GM19023 (cell line): ENCODE data around the gene BAIAP2L1.
A peak's percentile ranks its signal among the peaks of the same experiment; 100 is the strongest.
"Not testable (repeated sequence)": the region's sequence is repeated elsewhere in the genome, so short reads cannot be mapped to it uniquely, and the experiment has no call there.

Experiments used
- ATAC-seq: cut with Tn5 transposase; IDR thresholded peaks from one replicate; pipeline ENCODE4 v1.9.1; 2021; ENCODE audit warnings: mild to moderate bottlenecking, moderate library complexity; ENCODE audit not compliant: unreplicated experiment

Gene BAIAP2L1

GRCh38 chr7:98323597-98324322, 77.1 kb downstream of the BAIAP2L1 start:
- ATAC-seq = no peak

GRCh38 chr7:98322331-98323270, 78.3 kb downstream of the BAIAP2L1 start:
- no peak for ATAC-seq

DNA sequence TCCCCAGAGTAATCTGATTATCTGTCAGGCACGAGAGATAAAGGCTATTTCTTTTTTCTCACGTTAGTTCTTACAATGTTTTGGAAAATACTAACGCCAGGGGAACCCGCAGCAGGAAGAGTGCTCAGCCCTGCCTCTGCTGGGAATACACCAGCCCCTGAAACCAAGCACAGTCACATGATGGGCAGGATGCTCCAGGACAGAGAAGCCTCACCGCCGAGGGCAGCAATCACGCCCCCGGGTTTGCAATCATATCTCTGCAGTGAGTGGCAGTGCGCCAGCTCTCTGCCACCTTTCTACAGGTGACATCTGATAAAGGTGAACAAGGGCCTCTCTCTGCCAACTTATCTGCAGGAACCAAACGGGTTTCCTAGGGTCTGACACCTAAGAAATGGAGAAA, 79.6 kb downstream of the BAIAP2L1 start:
- ATAC-seq = no peak

DNA sequence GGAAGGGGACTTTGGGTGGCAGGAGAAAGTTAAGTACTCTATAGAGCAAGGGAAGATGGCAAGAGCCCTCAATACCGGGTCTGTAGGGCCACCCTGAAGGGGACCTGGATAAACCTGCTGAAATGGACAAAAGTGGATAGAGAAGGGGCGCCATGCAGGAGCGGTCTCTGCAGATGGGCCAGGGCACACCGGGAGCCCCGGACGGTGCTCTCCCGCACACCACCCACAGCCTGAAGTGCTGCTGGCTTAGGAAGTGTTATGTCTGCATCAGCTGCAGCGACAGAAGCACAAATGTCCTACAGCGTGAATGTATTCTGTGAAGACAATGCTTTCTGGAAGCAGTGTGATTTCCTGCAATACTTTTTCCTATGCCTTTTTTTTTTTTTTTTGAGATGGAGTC, 81.7 kb downstream of the BAIAP2L1 start:
- no peak for ATAC-seq

DNA sequence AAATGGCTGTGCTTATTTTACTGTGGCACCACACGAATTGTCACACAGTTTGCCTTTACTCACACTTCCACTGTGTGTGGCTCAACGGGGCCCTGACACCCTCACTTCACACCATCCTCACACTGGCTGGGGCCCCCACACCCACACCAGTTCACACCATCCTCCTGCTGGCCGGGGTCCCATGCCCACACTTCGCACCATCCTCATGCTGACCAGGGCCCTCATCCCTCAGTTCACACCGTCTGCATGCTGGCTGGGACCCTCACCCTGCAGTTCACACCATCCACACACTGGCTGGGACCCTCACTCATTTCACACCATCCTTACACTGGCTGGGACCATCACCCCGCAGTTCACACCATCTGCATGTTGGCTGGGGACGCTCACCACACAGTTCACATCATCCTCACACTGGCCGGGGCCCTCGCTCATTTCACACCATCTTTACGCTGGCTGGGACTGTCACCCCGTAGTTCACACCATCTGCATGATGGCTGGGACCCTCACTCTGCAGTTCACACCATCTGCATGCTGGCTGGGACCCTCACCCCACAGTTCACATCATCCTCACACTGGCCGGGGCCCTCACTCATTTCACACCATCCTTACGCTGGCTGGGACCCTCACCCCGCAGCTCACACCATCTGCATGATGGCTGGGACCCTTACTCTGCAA, 83.4 kb downstream of the BAIAP2L1 start:
- no peak for ATAC-seq

DNA sequence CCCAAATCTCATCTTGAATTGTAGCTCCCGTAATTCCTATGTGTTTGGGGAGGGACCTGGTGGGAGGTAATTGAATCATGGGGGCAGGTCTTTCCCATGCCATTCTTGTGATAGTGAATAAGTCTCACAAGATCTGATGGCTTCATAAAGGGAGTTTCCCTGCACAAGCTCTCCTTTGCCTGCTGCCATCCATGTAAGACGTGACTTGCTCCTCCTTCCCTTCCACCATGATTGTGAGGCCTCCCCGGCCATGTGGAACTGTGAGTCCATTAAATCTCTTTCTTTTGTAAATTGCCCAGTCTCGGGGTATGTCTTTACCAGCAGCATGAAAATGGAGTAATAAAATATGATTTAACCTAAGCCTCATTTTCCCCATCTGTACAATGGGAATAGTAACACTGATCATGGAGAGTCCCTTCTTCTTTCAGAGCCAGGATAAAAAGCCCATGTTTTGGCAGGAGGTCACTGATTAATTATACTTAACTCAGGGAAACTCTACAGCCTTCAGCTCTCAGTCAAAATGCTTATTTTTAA, 84.8 kb downstream of the BAIAP2L1 start:
- not testable (repeated sequence) for ATAC-seq

- ATAC-seq = peak; percentile 62
These were observed 85.4 kb downstream of the BAIAP2L1 start for GRCh38 chr7:98315318-98315993.

GRCh38 chr7:98314469-98314868, 86.4 kb downstream of the BAIAP2L1 start:
- ATAC-seq = no peak

DNA sequence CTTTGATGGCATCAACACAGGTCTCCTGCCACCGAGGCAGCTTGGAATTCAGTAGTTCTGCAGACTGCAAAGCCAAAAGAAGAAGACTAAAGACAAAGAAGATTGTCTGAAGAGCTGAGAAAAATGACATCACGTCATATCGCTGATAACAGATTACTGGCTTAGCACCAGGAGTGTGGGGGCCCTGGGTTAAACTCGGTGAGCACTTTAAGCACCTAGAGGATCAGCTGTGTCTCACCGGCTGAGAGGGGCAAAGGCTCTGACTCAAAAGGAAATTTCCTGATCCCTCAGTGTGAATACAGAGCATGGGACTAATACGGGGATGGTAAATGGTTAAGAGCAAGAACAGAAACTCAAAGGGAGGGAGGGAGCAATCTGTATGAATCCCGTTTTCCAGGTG, 88.7 kb downstream of the BAIAP2L1 start:
- ATAC-seq = no peak

- ATAC-seq = no peak
These were observed 91.3 kb downstream of the BAIAP2L1 start for GRCh38 chr7:98309566-98309965.

GRCh38 chr7:98307971-98308466, 92.9 kb downstream of the BAIAP2L1 start:
- no peak for ATAC-seq

GRCh38 chr7:98305951-98306535, 94.8 kb downstream of the BAIAP2L1 start:
- ATAC-seq = no peak

- ATAC-seq = no peak
These were observed 97.0 kb downstream of the BAIAP2L1 start for GRCh38 chr7:98303906-98304305.

DNA sequence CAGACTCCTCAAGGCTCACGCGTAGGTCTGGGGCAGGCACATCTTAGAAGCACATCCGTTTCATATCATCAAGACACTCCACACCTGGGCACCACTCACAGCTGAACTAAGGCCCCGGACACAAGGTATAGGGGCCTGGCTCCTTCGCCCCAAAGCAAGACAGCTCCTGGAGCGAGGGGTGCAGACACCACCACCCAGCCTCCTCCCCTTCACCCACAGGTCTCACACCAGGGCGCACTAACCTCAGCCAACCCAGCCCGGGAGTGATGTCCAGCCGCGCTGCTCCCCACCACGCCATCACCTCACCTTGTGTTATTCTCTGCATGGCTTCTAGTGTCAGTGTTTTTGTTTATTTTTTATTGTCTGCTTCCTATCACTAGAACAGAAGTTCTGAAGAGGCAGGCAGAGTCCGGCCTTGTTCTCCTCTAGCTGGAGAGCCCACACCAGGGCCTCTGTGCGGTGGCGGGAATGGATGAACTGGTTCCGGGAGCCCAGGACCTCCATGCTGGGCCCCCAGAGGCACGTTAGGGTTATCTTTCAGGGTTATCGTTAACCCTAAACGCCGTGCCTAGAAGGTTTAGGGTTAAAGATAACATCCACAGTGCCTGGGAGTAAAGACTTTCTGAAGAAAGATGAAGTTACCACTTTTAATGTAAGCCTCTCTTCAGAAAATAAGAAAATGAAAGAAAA, 97.6 kb downstream of the BAIAP2L1 start:
- no peak for ATAC-seq

DNA sequence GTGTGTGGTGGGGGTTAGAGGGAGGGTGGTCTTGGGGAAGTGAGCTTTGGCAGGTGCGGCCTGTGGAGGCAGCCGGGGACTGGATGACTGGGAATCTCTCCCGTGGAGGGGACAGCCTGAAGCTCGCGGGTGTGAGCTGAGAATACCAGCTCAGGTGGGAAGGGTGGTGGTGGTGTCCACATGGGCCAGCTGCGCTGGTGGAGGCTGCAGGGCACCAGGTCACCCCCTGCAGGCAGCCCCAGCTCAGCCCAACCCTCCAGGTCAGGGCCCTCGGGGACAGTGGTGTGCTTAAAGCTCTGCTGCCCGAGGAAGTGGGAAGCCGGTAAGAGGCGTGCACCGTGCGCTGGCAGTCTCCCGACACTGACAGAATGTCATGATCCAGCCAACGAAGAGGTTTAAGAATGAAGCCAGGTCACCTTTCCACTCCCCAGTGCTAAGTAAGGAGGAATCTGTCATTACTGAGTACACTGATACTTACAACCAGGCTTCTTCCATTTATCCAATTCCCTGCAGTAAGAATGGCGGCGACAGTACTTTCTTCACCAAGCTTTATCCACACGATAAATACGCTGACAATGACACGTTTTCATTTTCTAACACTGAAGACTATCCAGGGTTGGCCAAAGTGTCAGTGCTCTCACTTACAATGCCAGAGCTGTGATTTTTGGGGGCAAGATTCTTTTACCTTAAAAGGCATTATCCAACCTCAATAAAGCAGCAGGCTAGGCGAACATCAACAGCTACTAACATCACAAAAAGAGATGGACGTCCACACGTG, 99.0 kb downstream of the BAIAP2L1 start:
- ATAC-seq = no peak

DNA sequence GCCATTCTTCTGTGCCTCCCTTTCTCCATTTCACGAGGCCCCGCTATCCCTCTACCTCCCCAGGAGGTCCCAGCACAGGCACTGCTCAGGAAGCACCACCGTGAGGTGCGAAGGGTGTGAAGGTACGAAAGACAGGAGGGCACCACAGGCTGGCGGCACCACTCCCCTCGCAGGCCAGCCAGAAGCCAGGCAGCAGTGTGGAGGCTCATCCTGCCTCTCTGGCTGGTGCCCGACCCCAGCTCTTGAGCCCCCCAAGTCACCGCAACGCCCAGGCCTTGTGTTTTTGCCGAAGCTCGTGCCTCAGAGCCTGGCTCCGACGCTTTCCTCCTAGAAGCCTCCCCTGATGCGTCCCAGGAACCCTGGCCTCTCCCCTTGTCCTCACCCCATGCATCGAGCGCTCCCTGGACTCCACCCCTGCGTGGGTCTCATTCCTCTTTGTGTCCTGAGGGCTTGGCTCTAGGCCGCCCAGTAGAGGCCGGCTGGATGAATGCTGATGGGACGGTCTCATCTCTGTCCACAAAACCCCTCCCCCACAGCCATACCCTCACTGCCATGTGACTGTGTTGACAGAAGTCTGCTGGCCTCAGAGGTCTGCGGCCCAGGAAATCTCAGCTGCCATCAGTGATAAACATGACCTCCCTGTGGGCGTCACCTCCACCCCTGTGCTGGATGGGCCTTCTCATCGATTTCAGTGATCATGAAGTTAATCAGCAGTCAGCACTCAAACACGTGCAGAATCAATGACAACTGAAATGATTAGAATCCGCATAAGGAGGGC, 100.1 kb downstream of the BAIAP2L1 start:
- no peak for ATAC-seq

- no peak for ATAC-seq
These were observed 103.1 kb downstream of the BAIAP2L1 start for GRCh38 chr7:98297626-98298286.
